Femur (tissue), 1 donor: ENCODE results near the gene GPR78.
"Not testable (repeated sequence)": the region's sequence is repeated elsewhere in the genome, so short reads cannot be mapped to it uniquely, and the experiment has no call there.

Experiments used
- DNase-seq: peaks from one replicate; pipeline ENCODE4 v3.0.0-alpha.2; 2017

The GPR78 gene

DNA sequence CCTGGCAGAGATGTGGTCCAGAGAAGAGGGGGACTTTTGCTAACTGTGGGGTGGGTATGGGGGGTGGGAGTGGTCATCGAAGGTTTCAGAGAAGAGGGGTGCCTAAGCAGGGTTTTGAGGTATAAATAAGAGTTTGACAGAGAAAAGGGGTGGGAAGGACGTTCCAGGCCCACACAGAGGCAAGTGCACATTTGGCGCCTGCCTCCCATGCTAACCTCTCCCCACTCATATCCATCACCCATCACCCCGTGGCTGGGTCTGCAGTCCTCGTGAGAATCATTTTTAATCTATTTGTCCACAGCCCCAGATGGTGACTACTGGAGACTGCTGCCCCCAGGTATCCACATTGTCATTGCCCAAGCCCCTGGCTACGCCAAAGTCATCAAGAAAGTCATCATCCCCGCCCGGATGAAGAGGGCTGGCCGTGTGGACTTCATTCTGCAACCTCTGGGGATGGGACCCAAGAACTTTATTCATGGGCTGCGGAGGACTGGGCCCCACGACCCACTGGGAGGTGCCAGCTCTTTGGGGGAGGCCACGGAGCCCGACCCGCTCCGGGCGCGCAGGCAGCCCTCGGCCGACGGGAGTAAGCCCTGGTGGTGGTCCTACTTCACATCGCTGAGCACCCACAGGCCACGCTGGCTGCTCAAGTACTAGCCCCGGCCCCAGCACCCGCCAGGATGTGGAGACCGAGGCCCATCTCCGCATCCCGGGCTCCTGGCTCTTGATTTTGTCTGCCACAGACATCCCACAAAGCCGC lies 38.9 kb downstream of the GPR78 start:
- no peak for DNase-seq

DNA sequence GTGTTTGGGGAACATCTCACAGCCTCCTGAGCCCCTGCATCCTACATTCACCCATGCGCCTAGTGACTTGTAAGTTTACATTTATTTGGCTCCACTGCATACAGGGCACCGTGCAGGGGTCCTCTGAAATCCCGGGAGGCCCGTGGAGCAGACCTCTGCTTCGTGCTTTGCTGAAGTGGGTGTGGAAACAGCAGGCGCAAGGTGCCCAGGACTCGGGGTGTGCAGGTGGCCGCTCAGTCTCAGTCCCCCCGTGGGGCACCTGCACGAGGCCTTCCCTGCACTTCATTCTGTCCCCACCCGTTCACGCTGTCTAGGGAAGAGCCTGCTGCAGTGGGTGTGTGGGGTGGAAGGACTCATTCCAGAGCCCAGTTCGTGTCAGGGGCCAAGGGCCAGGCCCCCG lies 40.9 kb downstream of the GPR78 start:
- DNase-seq: not testable (repeated sequence)

DNA sequence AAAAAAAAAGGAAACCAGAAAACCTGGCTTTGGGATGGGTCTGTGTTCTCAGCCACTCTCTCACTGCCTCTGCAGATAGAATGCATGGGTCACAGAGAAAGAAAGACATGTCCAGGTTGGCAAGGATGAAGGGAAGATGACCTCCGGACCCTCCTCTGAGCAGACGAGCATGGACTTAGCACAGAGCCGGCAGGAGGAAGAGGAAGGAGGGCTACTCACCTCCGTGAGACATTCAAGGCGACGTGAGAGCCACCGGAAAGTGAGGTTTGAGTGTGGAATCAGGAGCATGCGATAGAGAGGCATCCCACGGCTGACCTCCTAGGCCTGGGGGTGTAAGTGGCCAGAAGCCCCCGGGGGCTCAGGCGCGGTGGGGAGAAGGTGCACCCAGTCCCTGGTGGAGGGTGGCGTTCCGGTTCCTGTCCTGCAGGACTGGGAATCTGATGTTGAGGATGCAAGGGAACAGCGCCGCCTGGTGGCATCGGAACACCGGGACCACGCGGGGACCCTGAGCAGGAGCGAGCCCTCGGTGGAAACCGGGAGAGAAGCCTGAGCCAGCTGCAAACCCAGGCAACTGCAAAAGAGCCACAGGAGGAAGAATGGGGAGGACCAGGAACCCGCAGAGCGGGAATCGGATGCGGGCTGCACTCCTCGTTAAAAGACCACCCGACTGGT lies 44.5 kb downstream of the GPR78 start:
- not testable (repeated sequence) for DNase-seq

DNA sequence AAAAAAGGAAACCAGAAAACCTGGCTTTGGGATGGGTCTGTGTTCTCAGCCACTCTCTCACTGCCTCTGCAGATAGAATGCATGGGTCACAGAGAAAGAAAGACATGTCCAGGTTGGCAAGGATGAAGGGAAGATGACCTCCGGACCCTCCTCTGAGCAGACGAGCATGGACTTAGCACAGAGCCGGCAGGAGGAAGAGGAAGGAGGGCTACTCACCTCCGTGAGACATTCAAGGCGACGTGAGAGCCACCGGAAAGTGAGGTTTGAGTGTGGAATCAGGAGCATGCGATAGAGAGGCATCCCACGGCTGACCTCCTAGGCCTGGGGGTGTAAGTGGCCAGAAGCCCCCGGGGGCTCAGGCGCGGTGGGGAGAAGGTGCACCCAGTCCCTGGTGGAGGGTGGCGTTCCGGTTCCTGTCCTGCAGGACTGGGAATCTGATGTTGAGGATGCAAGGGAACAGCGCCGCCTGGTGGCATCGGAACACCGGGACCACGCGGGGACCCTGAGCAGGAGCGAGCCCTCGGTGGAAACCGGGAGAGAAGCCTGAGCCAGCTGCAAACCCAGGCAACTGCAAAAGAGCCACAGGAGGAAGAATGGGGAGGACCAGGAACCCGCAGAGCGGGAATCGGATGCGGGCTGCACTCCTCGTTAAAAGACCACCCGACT lies 50.2 kb downstream of the GPR78 start:
- not testable (repeated sequence) for DNase-seq

DNA sequence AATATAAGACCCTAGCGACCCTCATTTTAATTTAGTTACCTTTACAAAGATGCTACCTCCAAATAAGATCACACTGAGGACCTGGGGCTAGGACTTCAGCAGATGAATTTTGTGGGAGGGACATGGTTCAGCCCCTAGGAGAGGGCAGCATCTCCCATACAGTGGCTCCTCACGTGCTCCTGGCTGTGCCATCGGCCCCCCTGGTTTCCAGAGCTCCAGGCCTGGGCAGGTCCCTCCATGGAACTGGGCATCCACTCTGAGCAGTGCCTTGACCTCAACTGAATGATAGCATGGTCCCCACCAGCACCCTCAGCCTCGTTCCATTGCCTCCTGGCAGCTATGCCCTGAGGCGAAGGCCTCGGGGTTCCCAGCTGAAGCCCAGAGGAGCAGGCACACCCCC lies 51.7 kb downstream of the GPR78 start:
- DNase-seq: not testable (repeated sequence)

DNA sequence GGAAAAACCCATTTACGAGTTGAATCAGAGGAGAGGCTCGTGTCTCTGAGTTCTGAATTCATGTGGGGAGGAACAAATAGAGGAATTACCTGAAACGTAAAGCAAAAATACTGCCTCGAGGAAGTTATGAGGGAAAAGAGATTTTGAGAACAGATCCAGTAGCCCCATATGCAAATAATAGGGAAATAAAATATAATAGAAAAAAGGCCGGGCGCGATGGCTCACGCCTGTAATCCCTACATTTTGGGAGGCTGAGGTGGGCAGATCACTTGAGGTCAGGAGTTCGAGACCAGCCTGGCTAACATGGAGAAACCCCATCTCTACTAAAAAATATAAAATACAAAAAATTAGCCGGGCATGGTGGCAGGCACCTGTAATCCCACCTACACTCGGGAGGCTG lies 54.6 kb downstream of the GPR78 start:
- not testable (repeated sequence) for DNase-seq

DNA sequence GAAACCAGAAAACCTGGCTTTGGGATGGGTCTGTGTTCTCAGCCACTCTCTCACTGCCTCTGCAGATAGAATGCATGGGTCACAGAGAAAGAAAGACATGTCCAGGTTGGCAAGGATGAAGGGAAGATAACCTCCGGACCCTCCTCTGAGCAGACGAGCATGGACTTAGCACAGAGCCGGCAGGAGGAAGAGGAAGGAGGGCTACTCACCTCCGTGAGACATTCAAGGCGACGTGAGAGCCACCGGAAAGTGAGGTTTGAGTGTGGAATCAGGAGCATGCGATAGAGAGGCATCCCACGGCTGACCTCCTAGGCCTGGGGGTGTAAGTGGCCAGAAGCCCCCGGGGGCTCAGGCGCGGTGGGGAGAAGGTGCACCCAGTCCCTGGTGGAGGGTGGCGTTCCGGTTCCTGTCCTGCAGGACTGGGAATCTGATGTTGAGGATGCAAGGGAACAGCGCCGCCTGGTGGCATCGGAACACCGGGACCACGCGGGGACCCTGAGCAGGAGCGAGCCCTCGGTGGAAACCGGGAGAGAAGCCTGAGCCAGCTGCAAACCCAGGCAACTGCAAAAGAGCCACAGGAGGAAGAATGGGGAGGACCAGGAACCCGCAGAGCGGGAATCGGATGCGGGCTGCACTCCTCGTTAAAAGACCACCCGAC lies 55.8 kb downstream of the GPR78 start:
- not testable (repeated sequence) for DNase-seq
